WI38 (cell line): ENCODE data around the gene EYA2.

Experiments used
- H3K4me3 ChIP-seq: 2 replicates; pipeline ENCODE4 v1.5.1; 2011; ENCODE audit warnings: low read depth, mild to moderate bottlenecking, control low read depth, low read length
- TF ChIP-seq, protein P1 (sequence below): IDR thresholded peaks from 2 replicates; pipeline ENCODE4 v1.5.1; 2012; ENCODE audit warnings: low read depth, mild to moderate bottlenecking, control low read depth, low read length

Gene EYA2

DNA sequence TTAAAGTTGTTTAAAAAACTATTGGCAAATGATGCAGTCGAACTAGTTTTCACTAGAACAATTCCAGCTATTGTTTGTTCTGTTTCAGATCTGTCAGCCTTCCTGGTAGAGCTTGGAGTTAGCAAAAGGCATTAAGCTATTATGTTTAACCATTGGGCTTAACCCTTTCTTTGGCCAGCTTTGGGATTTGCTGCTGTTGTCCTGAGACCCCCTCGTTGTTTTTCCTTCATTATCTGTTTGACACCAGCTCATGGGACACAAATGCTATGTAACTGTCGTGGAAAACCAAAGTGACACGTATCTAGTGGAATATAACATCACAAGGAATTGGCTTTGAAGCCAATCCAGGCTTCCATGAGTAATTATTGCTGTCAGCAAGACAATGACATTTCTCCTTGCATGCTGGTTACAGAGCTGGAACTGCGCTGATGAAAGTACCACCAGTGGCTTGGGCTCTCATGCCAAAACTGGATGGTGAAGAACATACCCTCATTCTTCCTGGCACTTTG is 96.0 kb downstream of the EYA2 start:
- no peak overlapping the region for H3K4me3 ChIP-seq
- TF ChIP-seq, protein P1, sequence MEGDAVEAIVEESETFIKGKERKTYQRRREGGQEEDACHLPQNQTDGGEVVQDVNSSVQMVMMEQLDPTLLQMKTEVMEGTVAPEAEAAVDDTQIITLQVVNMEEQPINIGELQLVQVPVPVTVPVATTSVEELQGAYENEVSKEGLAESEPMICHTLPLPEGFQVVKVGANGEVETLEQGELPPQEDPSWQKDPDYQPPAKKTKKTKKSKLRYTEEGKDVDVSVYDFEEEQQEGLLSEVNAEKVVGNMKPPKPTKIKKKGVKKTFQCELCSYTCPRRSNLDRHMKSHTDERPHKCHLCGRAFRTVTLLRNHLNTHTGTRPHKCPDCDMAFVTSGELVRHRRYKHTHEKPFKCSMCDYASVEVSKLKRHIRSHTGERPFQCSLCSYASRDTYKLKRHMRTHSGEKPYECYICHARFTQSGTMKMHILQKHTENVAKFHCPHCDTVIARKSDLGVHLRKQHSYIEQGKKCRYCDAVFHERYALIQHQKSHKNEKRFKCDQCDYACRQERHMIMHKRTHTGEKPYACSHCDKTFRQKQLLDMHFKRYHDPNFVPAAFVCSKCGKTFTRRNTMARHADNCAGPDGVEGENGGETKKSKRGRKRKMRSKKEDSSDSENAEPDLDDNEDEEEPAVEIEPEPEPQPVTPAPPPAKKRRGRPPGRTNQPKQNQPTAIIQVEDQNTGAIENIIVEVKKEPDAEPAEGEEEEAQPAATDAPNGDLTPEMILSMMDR, result no peak

DNA sequence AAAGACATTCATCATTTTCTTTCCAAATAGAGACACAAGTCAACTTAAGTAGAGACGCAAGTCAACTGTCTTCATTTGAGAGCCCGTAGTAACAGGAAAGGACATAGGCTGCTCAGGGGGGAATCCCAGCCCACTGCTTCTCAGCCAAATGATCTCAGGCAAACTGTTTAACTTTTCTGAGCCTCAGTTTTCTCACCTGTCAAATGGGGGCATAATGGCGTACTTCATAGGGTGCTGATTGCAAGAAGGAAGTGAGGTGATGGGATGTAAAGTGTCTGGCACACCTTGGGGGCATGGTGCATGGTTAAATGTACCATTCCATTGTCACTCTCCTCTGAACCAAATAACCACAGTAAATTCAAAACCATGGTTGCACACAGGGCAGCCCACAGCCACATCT is 96.5 kb downstream of the EYA2 start:
- TF ChIP-seq, protein P1, result no peak
- H3K4me3 ChIP-seq, result no peak overlapping the region

DNA sequence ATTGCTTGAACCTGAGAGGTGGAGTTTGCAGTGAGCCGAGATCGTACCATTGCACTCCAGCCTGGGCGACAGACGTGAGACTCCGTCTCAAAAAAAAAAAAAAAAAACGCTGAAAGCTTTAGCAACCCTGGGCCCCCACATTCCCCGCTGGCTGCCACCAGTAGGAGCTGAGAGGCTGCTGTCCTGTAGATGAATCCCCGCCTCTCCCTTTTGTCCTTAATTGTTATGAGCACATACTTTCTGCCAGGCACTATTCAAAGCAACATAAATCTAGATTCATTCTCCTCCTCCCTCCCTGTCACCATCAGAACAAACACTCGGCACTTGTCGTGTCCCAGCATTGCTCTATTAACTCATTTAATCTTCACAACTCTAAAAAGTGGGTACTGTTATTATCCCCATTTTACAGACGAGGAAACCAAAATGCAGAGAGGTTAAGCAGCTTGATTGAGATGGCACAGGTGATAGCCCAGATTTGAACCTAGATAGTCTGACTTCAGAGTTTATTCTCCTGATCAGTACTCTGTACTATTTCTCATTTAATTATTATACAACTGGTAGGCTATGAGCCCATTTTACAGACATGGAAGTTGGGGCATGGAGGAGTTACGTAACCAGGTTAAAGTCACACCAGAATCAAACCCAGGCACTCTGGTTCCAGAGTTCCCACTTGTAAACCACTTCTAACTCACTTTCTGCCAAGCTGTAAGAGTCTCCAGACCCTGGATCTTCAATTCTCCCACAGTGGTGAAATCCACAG is 97.4 kb downstream of the EYA2 start:
- TF ChIP-seq, protein P1, result no peak
- H3K4me3 ChIP-seq, result no peak overlapping the region

DNA sequence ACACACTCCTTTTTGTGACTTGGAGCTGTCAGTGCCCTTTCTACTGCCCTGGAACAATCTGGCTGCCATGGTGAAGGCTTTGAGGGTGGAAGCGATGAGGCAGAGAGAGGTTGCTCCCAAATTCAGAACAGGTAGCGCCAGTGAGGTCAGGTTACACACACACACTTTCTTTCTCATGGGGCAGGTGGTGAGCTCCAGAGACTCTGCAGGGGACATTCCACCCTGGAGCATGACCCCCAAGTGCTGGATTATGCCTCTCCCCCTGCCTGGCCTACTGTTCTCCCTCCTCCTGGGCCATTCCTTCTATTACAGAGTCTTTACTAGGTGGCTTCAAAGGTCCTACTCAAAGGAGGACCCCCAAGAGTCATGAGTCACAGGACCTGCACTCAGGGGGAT is 98.0 kb downstream of the EYA2 start:
- TF ChIP-seq, protein P1, result no peak
- H3K4me3 ChIP-seq, result no peak overlapping the region

DNA sequence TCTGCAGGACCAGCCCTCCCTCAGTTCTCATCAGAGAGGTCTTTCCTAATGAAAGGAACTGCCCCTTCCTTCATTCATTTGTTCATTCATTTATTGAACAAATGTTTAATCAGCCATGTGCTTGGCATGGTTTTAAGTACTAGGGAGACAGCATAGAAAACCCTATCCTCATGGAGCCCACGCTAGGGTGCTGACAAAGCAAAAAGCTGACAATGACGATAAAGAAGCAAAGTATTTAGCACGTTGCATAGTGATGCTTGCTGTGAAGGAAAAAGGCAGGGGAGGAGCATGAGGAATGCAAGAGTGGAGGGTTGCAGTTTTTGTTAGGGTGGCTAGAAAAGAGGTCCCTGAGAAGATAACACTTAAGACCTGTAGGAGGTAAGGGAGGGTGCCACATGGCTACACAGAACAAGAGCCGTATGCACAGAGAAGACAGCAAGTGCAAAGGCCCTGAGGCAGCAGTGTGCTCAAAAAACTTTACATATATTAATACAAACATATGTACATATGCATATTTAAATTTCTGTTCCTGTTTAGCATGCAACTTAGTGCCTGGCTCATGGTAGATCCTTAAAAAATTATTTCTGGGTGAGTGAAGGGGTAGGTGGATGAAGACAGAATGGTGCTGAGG is 98.9 kb downstream of the EYA2 start:
- no peak overlapping the region for H3K4me3 ChIP-seq
- TF ChIP-seq, protein P1, result no peak

DNA sequence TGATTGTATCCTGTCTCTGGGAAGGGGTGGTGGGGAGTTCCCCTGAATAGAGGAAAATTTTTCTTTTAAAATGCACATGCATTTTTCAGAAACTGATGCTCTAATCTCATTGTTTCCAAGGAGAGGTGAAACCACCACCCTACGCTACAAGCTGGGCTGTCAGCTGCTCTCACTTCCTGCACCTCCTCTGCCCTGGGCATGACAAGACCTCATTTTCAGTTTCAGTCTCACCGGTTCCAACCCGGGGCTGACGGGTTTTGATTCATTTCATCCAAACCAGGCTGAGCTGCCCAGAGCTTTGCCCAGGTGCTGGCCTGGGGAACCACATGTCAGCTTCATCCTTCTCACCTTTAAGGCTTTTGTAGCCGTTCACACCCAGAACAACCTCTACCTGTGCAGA is 99.7 kb downstream of the EYA2 start:
- no peak overlapping the region for H3K4me3 ChIP-seq
- TF ChIP-seq, protein P1, result no peak

DNA sequence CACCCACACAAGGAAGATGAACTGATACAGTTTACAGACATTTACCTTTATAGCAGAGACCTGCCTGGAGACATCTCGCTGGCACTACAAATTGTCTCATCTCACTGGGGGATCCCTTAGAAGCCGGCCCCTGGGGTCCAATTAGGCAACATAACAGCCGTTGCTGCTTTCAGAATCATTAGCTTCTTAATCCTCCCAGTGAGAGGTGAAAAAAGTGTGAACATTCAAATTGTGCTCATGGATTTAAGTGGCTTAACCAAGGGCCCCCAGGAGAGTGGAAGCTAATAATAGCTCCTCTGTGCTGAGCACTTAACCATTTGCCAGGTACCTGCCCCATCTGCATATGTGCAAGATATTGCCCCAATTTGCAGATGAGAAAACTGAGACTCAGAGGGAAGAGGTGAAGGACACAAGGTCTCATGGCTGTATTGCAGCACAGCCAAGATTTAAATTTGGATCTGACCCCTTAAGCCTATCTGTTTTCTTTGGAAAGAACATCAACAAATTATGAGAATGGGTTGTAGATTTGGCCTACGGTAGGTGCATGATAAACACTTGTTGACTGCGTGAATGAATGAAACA is 101.0 kb downstream of the EYA2 start:
- TF ChIP-seq, protein P1, result no peak
- no peak overlapping the region for H3K4me3 ChIP-seq
